ENCODE measurements around the gene CD63.

Gene CD63

DNA sequence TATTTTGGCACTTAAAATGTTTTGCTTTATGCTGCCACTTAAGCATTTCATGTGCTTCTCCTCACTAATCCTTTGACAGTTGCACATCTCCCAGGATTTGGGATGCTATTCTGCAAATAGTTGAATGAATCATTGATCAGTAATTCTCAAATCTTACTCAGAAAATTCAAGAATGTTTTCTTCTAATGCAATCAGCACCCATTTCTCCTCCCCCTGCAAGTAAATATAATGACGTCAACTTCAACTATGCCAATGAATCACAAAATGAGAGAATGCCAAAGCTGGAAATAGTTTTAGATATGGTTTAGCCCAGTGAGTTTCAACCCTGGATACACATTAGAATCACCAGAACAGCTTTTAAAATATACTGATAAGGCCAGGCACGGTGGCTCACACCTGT lies 15.1 kb downstream of the CD63 start:
- Histone ChIP-seq H3K27ac (ENCODE audit: low read depth, low read length) (no peak overlapping the region), H4K20me1 (ENCODE audit: low read depth, low read length) (no peaks in the 10 kb centered on the region), H3K4me3 (ENCODE audit: insufficient read depth, low read length, poor library complexity, severe bottlenecking) (no peak overlapping the region), H2AFZ (ENCODE audit: low read depth, low read length, severe bottlenecking) (no peak overlapping the region), H3K9me3 (ENCODE audit: insufficient read depth, low read length) (no peaks in the 10 kb centered on the region), H3K9ac (ENCODE audit: low read length) (no peak overlapping the region), H3K36me3 (ENCODE audit: low read length) (no peaks in the 10 kb centered on the region), H3K79me2 (ENCODE audit: insufficient read depth, low read length) (no peaks in the 10 kb centered on the region), H3K27me3 (ENCODE audit: low read length) (no peaks in the 10 kb centered on the region), H3K9me2 (replicated peaks; ENCODE audit: insufficient read depth, low read length) (no peaks in the 10 kb centered on the region), H3K4me2 (ENCODE audit: low read depth, low read length, poor library complexity, severe bottlenecking) (no peak overlapping the region), H3F3A (ENCODE audit: insufficient read depth) (no peaks in the 10 kb centered on the region)
- no peak for TF ChIP-seq EZH2phosphoT487 (conservative IDR thresholded peaks at IDR 0.05; ENCODE audit: low read length)
- TF ChIP-seq, protein P1, sequence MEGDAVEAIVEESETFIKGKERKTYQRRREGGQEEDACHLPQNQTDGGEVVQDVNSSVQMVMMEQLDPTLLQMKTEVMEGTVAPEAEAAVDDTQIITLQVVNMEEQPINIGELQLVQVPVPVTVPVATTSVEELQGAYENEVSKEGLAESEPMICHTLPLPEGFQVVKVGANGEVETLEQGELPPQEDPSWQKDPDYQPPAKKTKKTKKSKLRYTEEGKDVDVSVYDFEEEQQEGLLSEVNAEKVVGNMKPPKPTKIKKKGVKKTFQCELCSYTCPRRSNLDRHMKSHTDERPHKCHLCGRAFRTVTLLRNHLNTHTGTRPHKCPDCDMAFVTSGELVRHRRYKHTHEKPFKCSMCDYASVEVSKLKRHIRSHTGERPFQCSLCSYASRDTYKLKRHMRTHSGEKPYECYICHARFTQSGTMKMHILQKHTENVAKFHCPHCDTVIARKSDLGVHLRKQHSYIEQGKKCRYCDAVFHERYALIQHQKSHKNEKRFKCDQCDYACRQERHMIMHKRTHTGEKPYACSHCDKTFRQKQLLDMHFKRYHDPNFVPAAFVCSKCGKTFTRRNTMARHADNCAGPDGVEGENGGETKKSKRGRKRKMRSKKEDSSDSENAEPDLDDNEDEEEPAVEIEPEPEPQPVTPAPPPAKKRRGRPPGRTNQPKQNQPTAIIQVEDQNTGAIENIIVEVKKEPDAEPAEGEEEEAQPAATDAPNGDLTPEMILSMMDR (IDR thresholded peaks at IDR 0.05; ENCODE audit: insufficient read depth, low read length, poor library complexity, severe bottlenecking), result no peak

DNA sequence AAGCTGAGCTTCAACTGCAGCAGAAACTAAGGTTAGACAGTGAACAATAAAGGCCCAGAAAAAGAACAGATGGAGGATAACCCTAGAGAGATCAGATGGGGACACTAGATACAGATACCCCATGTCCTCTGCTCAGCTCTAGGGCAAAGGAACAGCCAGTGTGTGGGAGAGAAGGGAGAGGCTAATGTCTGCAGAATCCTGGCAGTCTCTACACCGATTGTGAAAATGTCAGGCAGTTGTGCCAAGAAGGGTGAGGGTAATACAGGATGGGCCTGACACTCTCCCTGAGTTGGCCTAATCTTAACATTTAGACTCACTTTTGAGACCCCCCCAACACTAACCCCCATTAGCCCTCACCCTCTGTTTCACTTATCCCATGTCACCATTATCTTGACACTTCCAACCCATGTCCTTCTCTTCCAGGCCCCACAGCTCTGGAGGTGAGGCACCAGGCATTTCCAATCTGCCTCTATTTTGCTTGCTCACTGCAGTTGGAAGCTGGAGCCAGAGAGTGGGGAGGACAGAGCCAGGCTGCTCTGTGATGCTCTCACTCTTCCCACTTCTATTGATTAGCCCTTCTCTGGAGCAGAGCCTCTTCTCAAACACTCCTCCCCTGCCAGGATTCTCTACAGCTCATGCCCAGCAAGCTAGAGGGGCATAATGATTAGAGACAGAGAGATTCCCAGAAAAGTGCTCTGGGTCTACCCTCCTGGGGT lies 16.0 kb downstream of the CD63 start:
- no peak overlapping the region for H3K4me3 ChIP-seq (ENCODE audit: insufficient read depth, low read length, poor library complexity, severe bottlenecking)
- no peaks in the 10 kb centered on the region for H4K20me1 ChIP-seq (ENCODE audit: low read depth, low read length)
- H2AFZ ChIP-seq (ENCODE audit: low read depth, low read length, severe bottlenecking), result no peak overlapping the region
- no peak overlapping the region for H3K9ac ChIP-seq (ENCODE audit: low read length)
- H3K27me3 ChIP-seq (ENCODE audit: low read length), result no peaks in the 10 kb centered on the region
- H3F3A ChIP-seq (ENCODE audit: insufficient read depth), result no peaks in the 10 kb centered on the region
- H3K79me2 ChIP-seq (ENCODE audit: insufficient read depth, low read length), result no peaks in the 10 kb centered on the region
- no peaks in the 10 kb centered on the region for H3K9me2 ChIP-seq (replicated peaks; ENCODE audit: insufficient read depth, low read length)
- no peak overlapping the region for H3K27ac ChIP-seq (ENCODE audit: low read depth, low read length)
- no peaks in the 10 kb centered on the region for H3K9me3 ChIP-seq (ENCODE audit: insufficient read depth, low read length)
- no peak for TF ChIP-seq EZH2phosphoT487 (conservative IDR thresholded peaks at IDR 0.05; ENCODE audit: low read length)
- TF ChIP-seq, protein P1 (IDR thresholded peaks at IDR 0.05; ENCODE audit: insufficient read depth, low read length, poor library complexity, severe bottlenecking), result no peak
- H3K36me3 ChIP-seq (ENCODE audit: low read length), result no peaks in the 10 kb centered on the region
- H3K4me2 ChIP-seq (ENCODE audit: low read depth, low read length, poor library complexity, severe bottlenecking), result no peak overlapping the region

DNA sequence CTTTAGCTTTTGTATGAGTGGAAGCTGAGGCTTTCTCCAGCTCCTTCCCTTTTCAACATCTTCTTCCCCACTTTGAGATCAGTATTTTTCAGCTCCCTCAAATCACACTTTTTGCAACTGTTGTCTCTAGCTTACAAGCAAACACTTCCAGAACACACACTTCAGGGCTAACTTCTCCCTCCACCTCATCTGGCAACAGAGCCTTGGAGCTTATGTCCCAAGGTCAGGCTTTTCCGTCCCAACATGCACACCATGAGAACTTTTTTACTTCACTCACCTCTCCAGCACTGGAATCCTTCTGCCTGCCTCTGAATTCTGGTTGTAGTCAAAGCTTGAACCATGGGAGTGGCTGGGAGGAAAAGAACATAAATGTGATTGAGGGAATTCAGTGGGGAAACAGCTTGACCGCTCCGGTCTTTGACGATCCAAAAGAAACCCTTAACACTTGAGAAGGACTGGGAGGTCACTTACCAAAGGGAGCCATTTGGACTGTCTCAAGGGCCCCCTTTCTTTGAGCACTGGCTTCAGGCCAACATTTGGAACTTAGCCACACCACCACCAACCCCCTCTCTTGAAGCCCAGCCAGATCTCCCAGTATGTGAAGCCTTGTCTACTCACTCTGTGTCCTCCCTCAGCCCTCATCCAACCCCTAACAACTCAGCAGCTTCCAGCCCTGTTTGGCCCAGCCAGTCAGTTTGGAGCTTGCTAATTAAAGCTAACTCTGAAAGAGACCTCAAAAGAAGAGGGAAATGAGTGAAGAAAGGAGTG lies 16.8 kb downstream of the CD63 start:
- Histone ChIP-seq H3K27me3 (ENCODE audit: low read length) (no peaks in the 10 kb centered on the region), H3K27ac (ENCODE audit: low read depth, low read length) (no peak overlapping the region), H3K4me2 (ENCODE audit: low read depth, low read length, poor library complexity, severe bottlenecking) (no peak overlapping the region), H3K79me2 (ENCODE audit: insufficient read depth, low read length) (no peaks in the 10 kb centered on the region), H3F3A (ENCODE audit: insufficient read depth) (no peaks in the 10 kb centered on the region), H3K36me3 (ENCODE audit: low read length) (no peaks in the 10 kb centered on the region), H4K20me1 (ENCODE audit: low read depth, low read length) (no peaks in the 10 kb centered on the region), H3K9me3 (ENCODE audit: insufficient read depth, low read length) (no peaks in the 10 kb centered on the region), H3K4me3 (ENCODE audit: insufficient read depth, low read length, poor library complexity, severe bottlenecking) (no peak overlapping the region), H3K9me2 (replicated peaks; ENCODE audit: insufficient read depth, low read length) (no peaks in the 10 kb centered on the region), H3K9ac (ENCODE audit: low read length) (no peak overlapping the region), H2AFZ (ENCODE audit: low read depth, low read length, severe bottlenecking) (no peak overlapping the region)
- TF ChIP-seq EZH2phosphoT487 (conservative IDR thresholded peaks at IDR 0.05; ENCODE audit: low read length), result no peak
- TF ChIP-seq, protein P1 (IDR thresholded peaks at IDR 0.05; ENCODE audit: insufficient read depth, low read length, poor library complexity, severe bottlenecking), result no peak

Measured in SU-DHL-6 (cell line).